CD4-positive, CD25-positive, alpha-beta regulatory T cell (primary cell): ENCODE results near the gene CHST11. TPM values are rescaled to one million over a fixed set of nuclear protein-coding genes. Genes with fewer than 3 reads are reported as not detected.

Experiments
- ATAC-seq, 2 donors: fragments of 150-1000 bp; cut with Tn5 transposase; one replicate each; pipeline ENCODE4 v1.10.0; 2021; ENCODE audit warnings: low read depth in 2 of 2, moderate number of reproducible peaks in 2 of 2, moderate library complexity in 1 of 2
- DNase-seq, 3 donors: peaks; one replicate each; pipeline versions ENCODE4 v3.0.0 to v3.0.0-alpha.2; 2012 to 2022; ENCODE audit warnings: mixed read lengths in 1 of 3
- H3K27ac ChIP-seq: one replicate; pipeline ENCODE4 v1.7.0; 2013; ENCODE audit warnings: mild to moderate bottlenecking, low read length; ENCODE audit not compliant: insufficient read depth, poor library complexity, severe bottlenecking
- H3K27me3 ChIP-seq: one replicate; pipeline ENCODE4 v1.7.0; 2013; ENCODE audit warnings: low read length; ENCODE audit not compliant: control insufficient read depth, insufficient read depth
- H3K36me3 ChIP-seq: one replicate; pipeline ENCODE4 v1.7.0; 2013; ENCODE audit warnings: mild to moderate bottlenecking, low read length, moderate library complexity; ENCODE audit not compliant: control insufficient read depth, insufficient read depth
- H3K4me1 ChIP-seq: 2 replicates; pipeline ENCODE4 v1.7.0; 2013; ENCODE audit warnings: mild to moderate bottlenecking, low read length; ENCODE audit not compliant: insufficient read depth, control insufficient read depth, poor library complexity, severe bottlenecking
- H3K4me3 ChIP-seq: one replicate; pipeline ENCODE4 v1.7.0; 2013; ENCODE audit warnings: low read depth, mild to moderate bottlenecking, low read length, moderate library complexity
- H3K9me3 ChIP-seq, 2 experiments: 1 replicate in 1 of 2; 2 replicates in 1 of 2; pipeline ENCODE4 v1.7.0; 2013; ENCODE audit warnings: low read length in 2 of 2, mild to moderate bottlenecking in 1 of 2, moderate library complexity in 1 of 2; ENCODE audit not compliant: control insufficient read depth in 2 of 2
- H3K27ac Mint-ChIP-seq, 3 donors: one replicate each; pipeline ENCODE4 v1.8.0; 2020 to 2022; ENCODE audit warnings: mild to moderate bottlenecking in 3 of 3, mixed read lengths in 3 of 3, moderate library complexity in 2 of 3
- H3K27me3 Mint-ChIP-seq: one replicate; pipeline ENCODE4 v1.8.0; 2022; ENCODE audit warnings: mild to moderate bottlenecking, mixed read lengths
- H3K36me3 Mint-ChIP-seq: one replicate; pipeline ENCODE4 v1.8.0; 2020; ENCODE audit warnings: mixed read lengths
- H3K4me1 Mint-ChIP-seq, 4 donors: one replicate each; pipeline ENCODE4 v1.8.0; 2020 to 2022; ENCODE audit warnings: mixed read lengths in 4 of 4, mild to moderate bottlenecking in 1 of 4
- H3K4me3 Mint-ChIP-seq, 4 donors: one replicate each; pipeline ENCODE4 v1.8.0; 2020 to 2022; ENCODE audit warnings: mild to moderate bottlenecking in 4 of 4, mixed read lengths in 4 of 4, moderate library complexity in 3 of 4
- H3K9me3 Mint-ChIP-seq, 7 donors: one replicate each; pipeline ENCODE4 v1.8.0; 2020 to 2022; ENCODE audit warnings: mixed read lengths in 7 of 7, mild to moderate bottlenecking in 3 of 7, moderate library complexity in 2 of 7
- polyA plus RNA-seq, 4 donors: library from polyadenylated mRNA; unstranded; fragments of 300-500 nt; fragmentation: Illumina TruSeq; gene quantifications; one replicate each; pipeline ENCODE4 v1.2.3, GENCODE V29; 2021
- total RNA-seq: library from RNA; stranded (reverse); gene quantifications from one replicate; pipeline ENCODE4 v1.2.3, GENCODE V29; 2022

Gene CHST11
- total and polyA plus RNA-seq, 5 donors from 2014 or later = 70.2 to 192 (median 105) TPM

GRCh38 chr12:104422441-104422840 lies 34.3 kb upstream of the CHST11 start:
- Histone ChIP-seq H3K36me3 (no peaks in the 10 kb centered on the region), H3K4me1 (peaks cover 6% of the 10 kb centered on the region), H3K9me3 (no peaks in the 10 kb centered on the region), H3K4me3 (no peak overlapping the region), H3K27me3 (no peaks in the 10 kb centered on the region), H3K27ac (no peak overlapping the region)
- Mint-ChIP-seq H3K4me3 (no peak overlapping the region), H3K27me3 (no peaks in the 10 kb centered on the region), H3K27ac (peak overlapping the region in 1 of 3 donors; percentile 22), H3K9me3 (no peaks in the 10 kb centered on the region), H3K4me1 (peaks cover 4 to 10% (median 6%) of the 10 kb centered on the region in 4 donors), H3K36me3 (no peaks in the 10 kb centered on the region)
- DNase-seq (no peak), ATAC-seq (no peak)

GRCh38 chr12:104423273-104423672 lies 33.5 kb upstream of the CHST11 start:
- DNase-seq (no peak), ATAC-seq (no peak)
- no peaks in the 10 kb centered on the region for H3K27me3 ChIP-seq
- Mint-ChIP-seq H3K4me3 (no peak overlapping the region), H3K4me1 (peaks cover 4 to 13% (median 8%) of the 10 kb centered on the region in 4 donors), H3K9me3 (peaks cover 0 to 2% (median 0%) of the 10 kb centered on the region in 7 donors), H3K27me3 (no peaks in the 10 kb centered on the region), H3K36me3 (no peaks in the 10 kb centered on the region), H3K27ac (no peak overlapping the region)
- no peak overlapping the region for H3K27ac ChIP-seq
- H3K4me1 ChIP-seq = peaks cover 6% of the 10 kb centered on the region
- no peak overlapping the region for H3K4me3 ChIP-seq
- no peaks in the 10 kb centered on the region for H3K9me3 ChIP-seq
- no peaks in the 10 kb centered on the region for H3K36me3 ChIP-seq

GRCh38 chr12:104423809-104424208 lies 32.9 kb upstream of the CHST11 start:
- Mint-ChIP-seq H3K27ac (no peak overlapping the region), H3K36me3 (no peaks in the 10 kb centered on the region), H3K27me3 (no peaks in the 10 kb centered on the region), H3K4me3 (no peak overlapping the region), H3K9me3 (peaks cover 0 to 5% (median 0%) of the 10 kb centered on the region in 7 donors), H3K4me1 (peaks cover 4 to 13% (median 8%) of the 10 kb centered on the region in 4 donors)
- no peak overlapping the region for H3K27ac ChIP-seq
- no peak for ATAC-seq
- peaks cover 6% of the 10 kb centered on the region for H3K4me1 ChIP-seq
- H3K9me3 ChIP-seq = no peaks in the 10 kb centered on the region
- no peak for DNase-seq
- H3K36me3 ChIP-seq = no peaks in the 10 kb centered on the region
- H3K4me3 ChIP-seq = no peak overlapping the region
- no peaks in the 10 kb centered on the region for H3K27me3 ChIP-seq

- DNase-seq (no peak), ATAC-seq (no peak)
- H3K27me3 Mint-ChIP-seq = no peaks in the 10 kb centered on the region
- peaks cover 6% of the 10 kb centered on the region for H3K4me1 ChIP-seq
- no peaks in the 10 kb centered on the region for H3K9me3 ChIP-seq
- H3K9me3 Mint-ChIP-seq = peaks cover 0 to 5% (median 0%) of the 10 kb centered on the region in 7 donors
- H3K27ac Mint-ChIP-seq = peak overlapping the region in 1 of 3 donors; percentile 74
- H3K4me3 ChIP-seq = no peak overlapping the region
- H3K4me3 Mint-ChIP-seq = no peak overlapping the region
- peaks cover 4 to 13% (median 8%) of the 10 kb centered on the region in 4 donors for H3K4me1 Mint-ChIP-seq
- no peaks in the 10 kb centered on the region for H3K36me3 ChIP-seq
- H3K27ac ChIP-seq = no peak overlapping the region
- H3K36me3 Mint-ChIP-seq = no peaks in the 10 kb centered on the region
- no peaks in the 10 kb centered on the region for H3K27me3 ChIP-seq
Observed at GRCh38 chr12:104424955-104425354, 31.8 kb upstream of the CHST11 start.

GRCh38 chr12:104425614-104426013 lies 31.1 kb upstream of the CHST11 start:
- Mint-ChIP-seq H3K27me3 (no peaks in the 10 kb centered on the region), H3K4me1 (peaks cover 4 to 13% (median 8%) of the 10 kb centered on the region in 4 donors), H3K4me3 (no peak overlapping the region), H3K36me3 (no peaks in the 10 kb centered on the region), H3K9me3 (peaks cover 0 to 5% (median 0%) of the 10 kb centered on the region in 7 donors), H3K27ac (no peak overlapping the region)
- no peak for ATAC-seq
- no peaks in the 10 kb centered on the region for H3K9me3 ChIP-seq
- H3K4me1 ChIP-seq = peaks cover 6% of the 10 kb centered on the region
- no peaks in the 10 kb centered on the region for H3K27me3 ChIP-seq
- H3K4me3 ChIP-seq = no peak overlapping the region
- no peaks in the 10 kb centered on the region for H3K36me3 ChIP-seq
- DNase-seq = no peak
- H3K27ac ChIP-seq = no peak overlapping the region

GRCh38 chr12:104426926-104427546 lies 29.7 kb upstream of the CHST11 start:
- ATAC-seq (no peak), DNase-seq (no peak)
- no peaks in the 10 kb centered on the region for H3K27me3 ChIP-seq
- no peak overlapping the region for H3K27ac ChIP-seq
- no peak overlapping the region for H3K4me3 ChIP-seq
- Mint-ChIP-seq H3K9me3 (peaks cover 0 to 5% (median 0%) of the 10 kb centered on the region in 7 donors), H3K36me3 (no peaks in the 10 kb centered on the region), H3K27me3 (no peaks in the 10 kb centered on the region), H3K27ac (no peak overlapping the region), H3K4me1 (peaks cover 0 to 13% (median 2%) of the 10 kb centered on the region in 4 donors), H3K4me3 (no peak overlapping the region)
- no peaks in the 10 kb centered on the region for H3K9me3 ChIP-seq
- no peaks in the 10 kb centered on the region for H3K36me3 ChIP-seq
- H3K4me1 ChIP-seq = no peaks in the 10 kb centered on the region

- Histone ChIP-seq H3K4me1 (no peaks in the 10 kb centered on the region), H3K27me3 (peaks cover 2% of the 10 kb centered on the region), H3K9me3 (no peaks in the 10 kb centered on the region), H3K27ac (no peak overlapping the region), H3K36me3 (no peaks in the 10 kb centered on the region), H3K4me3 (no peak overlapping the region)
- no peaks in the 10 kb centered on the region for H3K36me3 Mint-ChIP-seq
- ATAC-seq (no peak), DNase-seq (no peak)
- no peaks in the 10 kb centered on the region for H3K27me3 Mint-ChIP-seq
- H3K4me1 Mint-ChIP-seq = peaks cover 0 to 13% (median 2%) of the 10 kb centered on the region in 4 donors
- H3K4me3 Mint-ChIP-seq = no peak overlapping the region
- H3K9me3 Mint-ChIP-seq = peaks cover 0 to 5% (median 0%) of the 10 kb centered on the region in 7 donors
- no peak overlapping the region for H3K27ac Mint-ChIP-seq
Observed at GRCh38 chr12:104427547-104427938, 29.2 kb upstream of the CHST11 start.

GRCh38 chr12:104433061-104433460 lies 23.7 kb upstream of the CHST11 start:
- H3K27me3 Mint-ChIP-seq = peaks cover 5% of the 10 kb centered on the region
- Histone ChIP-seq H3K4me3 (no peak overlapping the region), H3K9me3 (no peaks in the 10 kb centered on the region), H3K36me3 (no peaks in the 10 kb centered on the region), H3K27ac (no peak overlapping the region), H3K4me1 (no peaks in the 10 kb centered on the region), H3K27me3 (peaks cover 2% of the 10 kb centered on the region)
- no peak overlapping the region for H3K4me3 Mint-ChIP-seq
- H3K27ac Mint-ChIP-seq = no peak overlapping the region
- DNase-seq (no peak), ATAC-seq (no peak)
- H3K4me1 Mint-ChIP-seq = peaks cover 4 to 8% (median 7%) of the 10 kb centered on the region in 4 donors
- peaks cover 0 to 5% (median 0%) of the 10 kb centered on the region in 7 donors for H3K9me3 Mint-ChIP-seq
- H3K36me3 Mint-ChIP-seq = no peaks in the 10 kb centered on the region
